Dermis microvascular lymphatic vessel endothelial cell (primary cell): ENCODE results near the gene ZNF831. TPM values are rescaled to one million over a fixed set of nuclear protein-coding genes. Genes with fewer than 3 reads are reported as not detected.

Experiments
- DNase-seq, 2 donors: peaks; one replicate each; pipeline versions ENCODE4 v3.0.0 to v3.0.0-alpha.2; 2010; ENCODE audit warnings: low read depth in 2 of 2
- total RNA-seq: library from RNA; depleted of rRNA; stranded (reverse); fragments of >200 nt; gene quantifications from 2 replicates; pipeline ENCODE4 v1.2.1, GENCODE V29; 2014

The ZNF831 gene
- total RNA-seq, 1 donor from 2014 or later: under 0.01 TPM

DNA sequence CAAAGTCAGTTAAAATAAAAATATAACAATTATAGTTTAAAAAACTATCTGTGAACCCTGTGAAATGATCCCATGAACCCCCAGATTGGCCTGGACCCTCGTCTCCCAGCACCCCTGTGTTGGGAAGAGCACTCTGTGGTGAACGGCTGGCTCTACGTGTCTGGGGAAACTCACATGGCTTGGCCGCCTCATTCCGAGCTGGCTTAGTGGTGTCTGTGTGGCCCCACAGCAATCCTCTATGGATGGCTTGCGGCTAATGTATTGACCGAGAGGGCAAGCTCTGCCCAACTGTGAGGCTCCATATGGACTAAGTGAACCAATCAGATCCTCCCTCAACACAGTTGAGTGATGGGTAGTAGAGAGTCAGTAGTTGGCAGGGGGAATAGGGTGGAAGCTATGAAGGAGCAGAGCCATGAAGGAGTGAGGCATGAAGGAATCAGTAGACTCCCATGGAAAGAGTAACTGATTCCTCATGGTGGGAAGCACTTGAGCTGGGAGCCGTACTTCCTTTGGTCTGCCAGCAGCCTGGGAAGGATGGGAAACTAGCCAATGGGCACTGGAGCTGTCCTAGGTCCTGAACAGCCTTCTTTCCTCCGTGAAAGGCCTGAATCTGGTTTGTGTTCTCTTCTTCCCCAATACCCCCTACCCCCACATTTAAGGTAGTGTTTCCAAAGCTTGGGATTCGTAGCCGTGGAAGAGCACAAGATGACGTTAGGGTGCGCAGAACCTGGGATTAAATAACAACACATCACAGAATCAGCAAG is 21.6 kb upstream of the ZNF831 start:
- peak in 1 of 2 donors; percentile 10 for DNase-seq

GRCh38 chr20:59143326-59143725 is 20.3 kb upstream of the ZNF831 start:
- DNase-seq: no peak

DNA sequence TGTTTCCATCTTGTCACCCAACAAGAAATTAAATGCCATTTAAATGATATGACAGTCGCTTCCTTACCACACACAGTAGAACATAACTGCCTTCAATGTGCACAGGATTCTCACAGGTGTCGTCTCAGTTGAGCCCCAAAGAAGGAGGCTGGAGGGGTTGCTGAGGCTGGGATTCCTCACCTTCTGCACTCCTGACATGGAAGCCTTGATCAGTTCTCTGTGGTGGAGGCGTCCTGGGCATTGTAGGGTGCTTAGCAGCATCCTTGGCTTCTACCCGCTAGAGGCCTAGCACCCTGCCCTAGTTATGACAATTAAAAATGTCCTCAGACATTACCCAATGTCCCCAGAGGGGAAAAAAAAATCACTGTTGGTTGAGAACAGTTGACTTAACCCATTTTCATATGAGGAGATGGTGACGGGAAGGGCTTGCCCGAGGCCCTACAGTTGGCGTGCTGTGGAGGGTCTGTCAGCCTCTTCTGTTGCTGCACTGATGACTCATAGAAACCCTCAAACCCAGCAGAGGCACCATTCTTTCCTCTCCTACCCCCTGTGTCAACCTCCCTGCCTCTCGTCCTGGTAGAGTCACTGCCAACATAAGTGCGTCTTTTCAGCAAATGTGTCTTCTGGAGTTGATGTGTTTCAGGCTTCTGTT is 19.3 kb upstream of the ZNF831 start:
- no peak for DNase-seq

GRCh38 chr20:59144831-59145196 is 18.8 kb upstream of the ZNF831 start:
- no peak for DNase-seq

DNA sequence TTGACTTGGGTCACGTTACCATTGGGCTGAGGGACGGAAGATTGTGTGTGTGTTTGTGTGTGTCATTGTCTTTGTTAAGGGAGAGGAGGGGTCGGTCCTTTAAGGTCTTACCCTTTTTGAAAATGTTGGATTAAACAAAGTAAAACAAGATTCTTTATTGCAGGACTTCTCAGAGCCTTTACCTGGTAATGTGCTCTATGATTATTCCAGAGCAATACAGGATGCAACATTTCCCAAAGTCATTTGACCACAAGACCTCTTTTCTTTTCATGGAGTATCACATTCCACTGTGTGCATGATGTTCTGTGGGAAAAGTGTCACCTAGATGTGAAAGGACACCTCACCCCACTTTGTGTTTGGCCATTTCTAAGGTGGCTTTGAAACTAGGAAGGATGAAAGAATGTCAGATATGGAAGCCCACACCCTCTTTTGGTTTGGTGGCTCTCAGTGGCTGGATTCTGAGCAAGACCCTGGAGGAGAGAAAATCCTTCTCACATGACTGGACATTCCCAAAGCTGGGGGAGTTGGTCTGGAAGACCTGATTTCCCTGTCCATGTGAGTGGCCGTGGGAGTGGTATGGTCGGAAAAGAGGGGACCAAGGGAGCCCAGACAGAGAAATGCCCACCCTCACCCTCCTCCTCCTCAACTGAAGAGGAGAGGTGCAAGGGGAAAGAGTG is 18.2 kb upstream of the ZNF831 start:
- no peak for DNase-seq

- DNase-seq: no peak
Measured at GRCh38 chr20:59145924-59146779, 17.5 kb upstream of the ZNF831 start.

GRCh38 chr20:59146780-59147565 is 16.6 kb upstream of the ZNF831 start:
- no peak for DNase-seq

- no peak for DNase-seq
Measured at GRCh38 chr20:59147586-59147985, 16.0 kb upstream of the ZNF831 start.

DNA sequence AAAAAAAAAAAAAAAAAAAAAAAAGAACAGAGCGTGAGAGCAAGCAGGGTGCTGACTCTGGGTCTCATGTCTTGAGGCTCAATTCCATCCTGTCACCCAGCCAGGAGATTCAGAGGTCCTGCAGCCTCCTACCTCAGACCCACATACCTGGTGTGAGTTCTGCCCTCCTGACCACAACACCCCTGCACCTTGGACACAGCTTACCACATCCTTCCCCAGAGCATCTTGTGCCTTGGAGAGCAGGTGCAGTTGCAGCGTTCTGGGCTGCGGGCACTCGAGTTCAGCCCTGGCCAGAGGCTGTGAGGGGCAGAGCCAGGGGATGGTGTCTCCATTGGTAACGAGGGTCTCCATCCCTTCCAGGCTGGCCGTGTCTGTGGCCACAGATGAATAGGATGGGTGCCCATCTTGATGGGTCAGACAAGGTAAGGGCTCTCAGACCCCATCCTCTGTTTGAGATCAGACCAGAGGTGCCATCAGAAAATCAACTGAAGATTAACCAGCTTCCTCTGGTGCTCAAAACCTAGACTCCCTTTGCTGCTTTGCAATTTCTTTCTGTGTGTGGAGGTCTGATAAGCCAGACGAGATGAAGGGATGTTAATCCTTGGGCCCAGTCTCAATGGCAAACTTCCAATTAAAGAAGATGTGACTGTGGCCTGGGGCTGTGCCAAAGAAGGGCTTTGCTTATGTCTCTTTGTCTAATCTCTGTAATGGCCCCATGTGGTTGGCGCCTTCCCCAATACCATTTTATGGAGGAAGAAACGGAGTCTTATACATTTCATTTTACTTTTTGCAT is 14.7 kb upstream of the ZNF831 start:
- DNase-seq: no peak

- DNase-seq: peak in 1 of 2 donors; percentile 96
Measured at GRCh38 chr20:59149678-59150504, 13.7 kb upstream of the ZNF831 start.

- no peak for DNase-seq
Measured at GRCh38 chr20:59150821-59151251, 12.8 kb upstream of the ZNF831 start.

DNA sequence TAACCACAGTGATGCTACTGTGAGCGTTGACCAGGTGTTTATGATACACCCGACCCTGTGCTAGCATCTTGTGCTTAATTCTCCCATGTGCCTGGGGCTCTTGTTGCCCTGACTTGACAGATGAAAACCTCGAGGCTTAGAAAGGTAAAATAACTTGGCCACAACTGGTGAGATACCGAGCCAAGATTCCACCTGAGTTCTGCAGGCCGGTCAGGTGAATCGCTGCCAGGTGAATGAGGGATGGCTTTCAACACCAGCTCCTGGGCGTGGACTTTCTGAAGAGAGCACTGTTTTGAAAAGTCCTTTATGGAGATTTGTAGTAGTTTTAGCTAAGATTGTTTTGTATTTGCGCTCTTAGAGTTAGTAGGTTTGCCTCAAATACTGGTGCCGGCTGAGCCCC is 12.2 kb upstream of the ZNF831 start:
- no peak for DNase-seq

- no peak for DNase-seq
Measured at GRCh38 chr20:59151820-59152219, 11.8 kb upstream of the ZNF831 start.

DNA sequence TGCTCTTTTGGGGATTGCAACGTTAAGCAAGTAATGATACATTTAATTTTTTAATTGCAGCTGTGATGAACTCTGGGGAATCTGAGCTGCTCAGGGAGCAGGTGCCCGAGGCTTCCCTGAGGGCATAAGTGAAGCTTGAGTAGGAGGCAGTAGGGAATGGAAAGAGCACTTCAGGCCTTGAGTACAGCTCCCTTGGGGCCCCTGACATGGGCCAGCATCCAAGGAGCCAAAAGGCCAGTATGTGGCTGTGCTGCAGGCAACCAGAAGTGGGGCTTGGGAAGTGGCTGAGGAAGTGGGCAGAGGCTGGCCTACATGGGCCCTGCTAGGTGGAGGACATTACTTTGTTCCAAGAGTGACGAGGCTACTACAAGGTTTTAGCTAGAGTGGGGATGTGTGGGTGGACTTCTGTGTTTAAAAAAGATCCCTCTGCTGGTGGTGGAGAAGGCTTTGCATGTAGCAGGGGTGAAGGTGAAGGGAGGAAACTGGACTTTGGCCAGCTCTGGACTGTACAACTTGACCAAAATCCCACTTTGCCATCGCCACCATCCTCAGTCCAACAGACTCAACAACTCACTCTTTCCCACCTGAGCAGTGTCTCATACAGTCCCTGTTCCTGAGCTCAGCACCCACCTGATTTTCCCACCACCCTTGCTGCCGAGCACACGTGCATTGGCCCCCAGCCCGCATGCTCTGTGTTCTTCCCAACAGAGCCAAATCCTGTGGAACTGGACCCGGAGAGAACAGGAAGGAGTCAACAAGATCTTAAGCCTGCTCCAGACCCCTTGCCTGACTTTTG is 10.9 kb upstream of the ZNF831 start:
- DNase-seq: no peak

DNA sequence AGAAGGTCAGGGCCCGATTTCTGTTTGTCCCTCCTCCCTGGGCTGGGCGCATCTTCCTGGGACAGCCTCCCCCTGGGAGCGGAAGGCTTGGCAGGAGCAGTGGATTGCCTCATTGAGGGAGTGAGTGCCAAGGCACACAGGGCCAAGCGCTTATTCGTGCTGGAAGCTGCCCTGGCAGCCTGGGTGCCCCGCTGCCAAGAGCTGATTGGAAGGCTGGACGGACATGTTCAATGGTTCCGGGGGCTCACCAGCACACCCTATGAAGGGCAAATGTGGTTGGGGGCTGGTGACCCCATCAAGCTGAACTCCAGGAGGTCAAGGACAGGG is 10.3 kb upstream of the ZNF831 start:
- DNase-seq: no peak

DNA sequence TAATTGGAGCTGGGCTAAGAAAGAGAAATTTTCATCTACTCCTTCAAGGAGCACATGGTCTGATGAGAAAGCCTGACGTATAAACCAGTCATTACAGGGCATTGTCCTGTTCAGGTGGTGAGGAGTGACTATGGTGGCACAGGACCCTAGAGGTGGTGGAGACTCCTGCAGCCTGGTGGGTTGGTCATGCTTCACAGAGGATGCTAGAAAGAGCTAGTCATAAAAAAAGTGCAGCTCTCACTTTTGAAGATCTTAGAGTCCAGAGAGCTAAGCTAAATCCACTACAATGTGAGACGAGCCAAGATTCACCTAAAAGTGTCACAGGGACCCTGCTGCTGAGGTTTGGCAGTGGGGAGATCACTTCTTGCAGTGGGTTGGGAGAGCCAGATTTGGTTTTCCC is 9.8 kb upstream of the ZNF831 start:
- no peak for DNase-seq

GRCh38 chr20:59154317-59155013 is 9.2 kb upstream of the ZNF831 start:
- no peak for DNase-seq

GRCh38 chr20:59157064-59157463 is 6.6 kb upstream of the ZNF831 start:
- DNase-seq: no peak
